Large intestine (tissue), 3 donors: Measurements from ENCODE around the gene UBE3A. TPM values are rescaled to one million over a fixed set of nuclear protein-coding genes. Genes with fewer than 3 reads are reported as not detected.

Experiments
- DNase-seq, 2 donors: peaks; one replicate each; pipeline versions ENCODE4 v3.0.0 to v3.0.0-alpha.2; 2013
- H3K27ac ChIP-seq: one replicate; pipeline ENCODE4 v1.5.1; 2013; ENCODE audit warnings: low read length
- H3K27me3 ChIP-seq: 2 replicates; pipeline ENCODE4 v1.6.1; 2013; ENCODE audit warnings: low read length; ENCODE audit not compliant: control insufficient read depth, insufficient read depth
- H3K36me3 ChIP-seq: 2 replicates; pipeline ENCODE4 v1.6.1; 2013; ENCODE audit warnings: low read length; ENCODE audit not compliant: control insufficient read depth, insufficient read depth
- H3K4me1 ChIP-seq: one replicate; pipeline ENCODE4 v1.6.1; 2013; ENCODE audit warnings: low read length; ENCODE audit not compliant: control insufficient read depth, insufficient read depth
- H3K4me3 ChIP-seq: one replicate; pipeline ENCODE4 v1.5.1; 2013; ENCODE audit warnings: low read length
- H3K9me3 ChIP-seq: one replicate; pipeline ENCODE4 v1.6.1; 2013; ENCODE audit warnings: mild to moderate bottlenecking, low read depth, low read length, moderate library complexity; ENCODE audit not compliant: control insufficient read depth
- WGBS: methylation state at CpG from one replicate; pipeline ENCODE4 v1.1.5; 2013; ENCODE audit warnings: low lambda C conversion rate; ENCODE audit not compliant: insufficient coverage; 5-methylcytosine and 5-hydroxymethylcytosine counted together
- polyA plus RNA-seq: library from polyadenylated mRNA; unstranded; fragments of 120-200 nt; gene quantifications from one replicate; pipeline ENCODE4 v1.2.1, GENCODE V29; 2013

The UBE3A gene
- polyA plus RNA-seq, 1 donor: 54.5 TPM

GRCh38 chr15:25445412-25445811, 6.6 kb upstream of the UBE3A start:
- 94% methylated on average over 2 of the region's 4 CpGs for WGBS
- no peaks in the 10 kb centered on the region for H3K36me3 ChIP-seq

GRCh38 chr15:25441111-25441510, 2.3 kb upstream of the UBE3A start:
- Histone ChIP-seq H3K4me1 (no peaks in the 10 kb centered on the region), H3K4me3 (no peak overlapping the region), H3K27ac (no peak overlapping the region), H3K36me3 (no peaks in the 10 kb centered on the region), H3K27me3 (no peaks in the 10 kb centered on the region), H3K9me3 (no peaks in the 10 kb centered on the region)
- DNase-seq: no peak

More at GRCh38 chr15:25445412-25445811, 6.6 kb upstream of the UBE3A start:
- H3K4me3 ChIP-seq: no peak overlapping the region
- H3K27me3 ChIP-seq: no peaks in the 10 kb centered on the region
- no peaks in the 10 kb centered on the region for H3K9me3 ChIP-seq
- no peak overlapping the region for H3K27ac ChIP-seq
- no peak for DNase-seq
- no peaks in the 10 kb centered on the region for H3K4me1 ChIP-seq

GRCh38 chr15:25439369-25439836, 579 bp upstream of the UBE3A start:
- Histone ChIP-seq H3K27ac (peak overlapping the region; percentile 88), H3K27me3 (no peaks in the 10 kb centered on the region), H3K4me1 (no peaks in the 10 kb centered on the region), H3K36me3 (no peaks in the 10 kb centered on the region), H3K4me3 (peak overlapping the region; percentile 69), H3K9me3 (no peaks in the 10 kb centered on the region)
- WGBS: no CpG with 5 or more reads among the region's 14 CpGs
- peak; percentile 16 to 79 for DNase-seq

GRCh38 chr15:25437777-25438600, 835 bp downstream of the UBE3A start:
- Histone ChIP-seq H3K9me3 (no peaks in the 10 kb centered on the region), H3K4me3 (peak overlapping the region; percentile 76), H3K27me3 (no peaks in the 10 kb centered on the region), H3K27ac (peak overlapping the region; percentile 94), H3K36me3 (no peaks in the 10 kb centered on the region), H3K4me1 (no peaks in the 10 kb centered on the region)
- WGBS: no CpG with 5 or more reads among the region's 67 CpGs
- peak; percentile 46 to 78 for DNase-seq

- H3K4me1 ChIP-seq: no peaks in the 10 kb centered on the region
- no peaks in the 10 kb centered on the region for H3K27me3 ChIP-seq
- H3K36me3 ChIP-seq: no peaks in the 10 kb centered on the region
- peak overlapping the region; percentile 76 for H3K4me3 ChIP-seq
- H3K27ac ChIP-seq: no peak overlapping the region
- no peaks in the 10 kb centered on the region for H3K9me3 ChIP-seq
- DNase-seq: peak in 1 of 2 donors; percentile 37
These were observed 2.1 kb downstream of the UBE3A start for GRCh38 chr15:25436707-25437106.

GRCh38 chr15:25435474-25436243, 3.2 kb downstream of the UBE3A start:
- H3K27me3 ChIP-seq: no peaks in the 10 kb centered on the region
- no peaks in the 10 kb centered on the region for H3K36me3 ChIP-seq
- 90% methylated on average over 2 of the region's 5 CpGs for WGBS
- no peak for DNase-seq
- no peaks in the 10 kb centered on the region for H3K9me3 ChIP-seq
- H3K4me1 ChIP-seq: no peaks in the 10 kb centered on the region
- H3K4me3 ChIP-seq: no peak overlapping the region
- no peak overlapping the region for H3K27ac ChIP-seq

- Histone ChIP-seq H3K36me3 (no peaks in the 10 kb centered on the region), H3K27me3 (no peaks in the 10 kb centered on the region), H3K27ac (no peak overlapping the region), H3K4me1 (no peaks in the 10 kb centered on the region), H3K4me3 (no peak overlapping the region), H3K9me3 (no peaks in the 10 kb centered on the region)
- no peak for DNase-seq
- WGBS: 50% methylated on average over 1 of the region's 20 CpGs
These were observed 5.5 kb downstream of the UBE3A start for GRCh38 chr15:25433118-25433865.

GRCh38 chr15:25431836-25432561, 6.8 kb downstream of the UBE3A start:
- 90% methylated on average over 2 of the region's 3 CpGs for WGBS
- no peak for DNase-seq
- H3K27ac ChIP-seq: no peak overlapping the region
- no peaks in the 10 kb centered on the region for H3K4me1 ChIP-seq
- no peaks in the 10 kb centered on the region for H3K36me3 ChIP-seq
- H3K9me3 ChIP-seq: no peaks in the 10 kb centered on the region
- H3K4me3 ChIP-seq: no peak overlapping the region
- no peaks in the 10 kb centered on the region for H3K27me3 ChIP-seq

GRCh38 chr15:25427861-25428260, 11.0 kb downstream of the UBE3A start:
- no peaks in the 10 kb centered on the region for H3K36me3 ChIP-seq
- no peak overlapping the region for H3K27ac ChIP-seq
- H3K27me3 ChIP-seq: no peaks in the 10 kb centered on the region
- DNase-seq: no peak
- WGBS: 50% methylated on average over 1 of the region's 2 CpGs
- no peaks in the 10 kb centered on the region for H3K9me3 ChIP-seq
- no peaks in the 10 kb centered on the region for H3K4me1 ChIP-seq
- H3K4me3 ChIP-seq: no peak overlapping the region
